ENCODE results near the gene HS2ST1.

DNA sequence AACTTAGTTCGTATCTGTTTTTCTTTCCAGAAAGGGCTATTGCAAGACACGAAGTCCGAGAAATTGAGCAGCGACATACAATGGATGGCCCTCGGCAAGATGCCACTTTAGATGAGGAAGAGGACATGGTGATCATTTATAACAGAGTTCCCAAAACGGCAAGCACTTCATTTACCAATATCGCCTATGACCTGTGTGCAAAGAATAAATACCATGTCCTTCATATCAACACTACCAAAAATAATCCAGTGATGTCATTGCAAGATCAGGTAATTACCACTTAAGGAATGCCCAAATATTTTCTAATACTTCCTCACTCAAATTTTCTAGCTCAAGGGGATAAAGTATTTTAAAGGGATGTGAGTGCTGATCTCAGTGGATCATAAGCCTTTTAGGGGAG, 158.5 kb downstream of the HS2ST1 start:
- TF ChIP-seq, protein P1, sequence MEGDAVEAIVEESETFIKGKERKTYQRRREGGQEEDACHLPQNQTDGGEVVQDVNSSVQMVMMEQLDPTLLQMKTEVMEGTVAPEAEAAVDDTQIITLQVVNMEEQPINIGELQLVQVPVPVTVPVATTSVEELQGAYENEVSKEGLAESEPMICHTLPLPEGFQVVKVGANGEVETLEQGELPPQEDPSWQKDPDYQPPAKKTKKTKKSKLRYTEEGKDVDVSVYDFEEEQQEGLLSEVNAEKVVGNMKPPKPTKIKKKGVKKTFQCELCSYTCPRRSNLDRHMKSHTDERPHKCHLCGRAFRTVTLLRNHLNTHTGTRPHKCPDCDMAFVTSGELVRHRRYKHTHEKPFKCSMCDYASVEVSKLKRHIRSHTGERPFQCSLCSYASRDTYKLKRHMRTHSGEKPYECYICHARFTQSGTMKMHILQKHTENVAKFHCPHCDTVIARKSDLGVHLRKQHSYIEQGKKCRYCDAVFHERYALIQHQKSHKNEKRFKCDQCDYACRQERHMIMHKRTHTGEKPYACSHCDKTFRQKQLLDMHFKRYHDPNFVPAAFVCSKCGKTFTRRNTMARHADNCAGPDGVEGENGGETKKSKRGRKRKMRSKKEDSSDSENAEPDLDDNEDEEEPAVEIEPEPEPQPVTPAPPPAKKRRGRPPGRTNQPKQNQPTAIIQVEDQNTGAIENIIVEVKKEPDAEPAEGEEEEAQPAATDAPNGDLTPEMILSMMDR (IDR thresholded peaks at IDR 0.05; ENCODE audit: insufficient read depth, low read length), result no peak
- no peak for TF ChIP-seq POLR2AphosphoS5 (IDR thresholded peaks at IDR 0.05; ENCODE audit: low read depth)
- TF ChIP-seq REST (IDR thresholded peaks at IDR 0.05; ENCODE audit: insufficient replicate concordance, low read depth), result no peak
- TF ChIP-seq GABPA (IDR thresholded peaks at IDR 0.05; ENCODE audit: low read depth), result no peak

All from HL-60 (cell line).